GM21737 (cell line): ENCODE measurements around the gene DARS1.
A peak's percentile ranks its signal among the peaks of the same experiment; 100 is the strongest.
"Not testable (repeated sequence)": the region's sequence is repeated elsewhere in the genome, so short reads cannot be mapped to it uniquely, and the experiment has no call there.

Experiments used
- ATAC-seq: cut with Tn5 transposase; IDR thresholded peaks from one replicate; pipeline ENCODE4 v1.9.1; 2021; ENCODE audit warnings: mild to moderate bottlenecking, moderate library complexity; ENCODE audit not compliant: unreplicated experiment

Gene DARS1

DNA sequence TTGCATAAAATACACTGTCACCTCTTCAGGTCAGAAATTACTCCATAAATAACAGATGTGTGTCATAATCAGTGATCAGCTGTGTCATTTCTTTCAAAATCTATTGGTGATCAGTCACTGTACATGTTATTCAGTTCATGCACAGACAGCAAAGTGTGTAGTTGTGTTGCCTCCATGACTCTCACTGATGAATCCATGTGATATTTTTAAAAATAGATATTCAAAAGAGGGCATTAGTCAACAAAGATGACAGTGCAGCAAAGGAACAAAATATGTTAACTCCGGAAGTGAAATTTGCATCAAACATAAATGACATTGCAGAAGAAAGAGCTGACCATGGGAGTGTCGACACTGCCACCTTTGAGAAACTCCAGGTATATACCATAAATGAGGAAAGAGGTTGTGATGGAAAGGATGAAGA lies 92.0 kb downstream of the DARS1 start:
- no peak for ATAC-seq

DNA sequence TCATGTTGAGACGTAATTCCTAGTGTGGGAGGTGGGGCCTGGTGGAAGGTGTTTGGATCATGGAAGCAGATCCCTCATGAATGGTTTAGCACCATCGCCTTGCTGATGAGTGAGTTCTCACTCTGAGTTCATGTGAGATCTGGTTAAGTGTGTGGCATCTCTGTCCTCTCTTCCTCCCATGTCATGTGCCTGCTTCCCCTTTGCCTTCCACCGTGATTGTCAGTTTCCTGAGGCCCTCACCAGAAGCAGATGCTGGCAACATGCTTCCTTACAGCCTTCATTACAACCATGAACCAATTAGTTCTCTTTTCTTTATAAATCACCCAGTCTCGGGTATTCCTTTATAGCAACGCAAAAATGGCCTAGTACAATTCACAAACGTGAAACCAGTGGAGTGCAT lies 94.6 kb downstream of the DARS1 start:
- ATAC-seq: no peak

DNA sequence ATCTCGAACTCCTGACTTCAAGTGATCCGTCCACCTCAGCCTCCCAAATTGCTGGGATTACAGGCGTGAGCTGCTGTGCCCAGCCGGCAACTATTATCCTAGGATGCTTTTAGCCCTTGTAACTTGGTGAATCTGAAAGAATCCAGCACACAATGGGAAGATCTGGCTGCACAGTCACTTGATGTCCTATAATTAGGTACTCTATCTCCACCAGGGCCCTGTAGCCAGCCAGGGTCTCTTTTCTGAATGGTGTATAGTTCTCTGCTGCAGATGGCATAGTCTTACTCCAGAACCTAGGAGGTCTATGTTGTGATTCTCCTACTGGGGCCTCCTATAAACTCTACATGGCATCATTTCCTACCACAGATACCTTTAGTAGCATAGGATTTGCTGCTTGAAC lies 95.3 kb downstream of the DARS1 start:
- ATAC-seq: no peak

DNA sequence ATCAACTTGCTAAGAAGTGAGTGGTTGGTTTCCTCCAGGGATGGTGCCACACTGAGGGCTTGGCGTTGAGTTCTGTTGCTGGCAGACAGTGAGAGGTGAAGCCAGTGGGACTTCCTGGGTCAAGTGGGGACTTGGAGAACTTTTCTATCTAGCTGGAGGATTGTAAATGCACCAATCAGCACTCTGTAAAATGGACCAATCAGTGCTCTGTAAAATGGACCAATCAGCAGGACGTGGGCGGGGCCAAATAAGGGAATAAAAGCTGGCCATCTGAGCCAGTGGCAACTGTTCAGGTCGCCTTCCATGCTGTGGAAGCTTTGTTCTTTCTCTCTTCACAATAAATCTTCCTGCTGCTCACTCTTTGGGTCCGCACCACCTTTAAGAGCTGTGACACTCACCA lies 96.8 kb downstream of the DARS1 start:
- ATAC-seq: not testable (repeated sequence)

DNA sequence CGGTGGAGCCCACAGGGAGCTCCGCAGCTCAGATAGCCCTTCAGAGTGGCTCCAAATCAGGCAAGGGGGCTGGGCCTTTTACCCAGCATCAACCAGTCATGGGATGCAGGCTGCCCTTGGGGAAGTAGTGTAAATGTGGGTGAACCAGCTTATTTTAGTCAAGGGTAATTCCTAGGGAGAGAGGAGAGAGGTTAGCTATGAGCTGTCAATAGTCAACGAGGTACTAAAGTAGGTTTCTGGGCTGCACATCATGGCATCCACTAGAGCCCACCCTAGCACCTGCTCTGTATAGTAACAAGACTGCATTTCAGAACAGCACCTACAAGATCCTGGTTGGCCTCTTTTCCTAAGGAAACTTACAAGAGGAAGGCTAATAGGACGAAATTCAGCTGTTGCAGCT lies 99.7 kb downstream of the DARS1 start:
- no peak for ATAC-seq

DNA sequence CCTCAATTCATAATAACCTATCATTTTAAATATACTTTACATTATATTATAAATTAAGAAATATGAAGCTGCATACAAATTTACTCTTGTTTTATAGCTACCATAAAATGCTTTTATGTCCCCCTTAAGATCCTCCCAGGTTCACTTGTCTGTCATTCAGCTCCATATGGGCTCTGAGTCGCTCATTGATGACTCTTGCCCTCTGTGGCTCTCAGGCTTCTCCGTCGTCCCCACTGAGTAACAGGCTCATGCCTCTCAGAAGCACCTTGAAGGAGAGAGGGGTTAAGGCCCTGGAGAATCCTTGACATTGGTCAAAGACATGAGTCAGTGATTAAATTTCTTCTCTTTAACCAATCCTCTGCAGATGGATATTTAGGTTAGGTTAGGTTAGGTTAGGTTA lies 103.0 kb downstream of the DARS1 start:
- ATAC-seq: no peak

DNA sequence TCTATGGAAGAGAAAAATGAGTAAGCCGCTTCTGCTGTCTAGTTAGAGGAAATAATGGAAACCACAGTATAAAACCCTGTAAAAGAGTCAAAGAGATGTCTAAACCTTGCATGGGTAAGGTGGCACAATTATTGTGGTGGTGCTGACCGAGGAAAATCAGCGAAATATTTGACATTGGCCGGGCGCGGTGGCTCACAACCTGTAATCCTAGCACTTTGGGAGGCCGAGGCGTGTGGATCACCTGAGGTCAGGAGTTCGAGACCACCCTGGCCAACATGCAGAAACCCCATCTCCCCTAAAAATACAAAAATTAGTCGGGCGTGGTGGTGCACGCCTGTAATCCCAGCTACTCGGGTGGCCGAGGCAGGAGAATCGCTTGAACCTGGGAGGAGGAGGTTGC lies 108.7 kb downstream of the DARS1 start:
- not testable (repeated sequence) for ATAC-seq

DNA sequence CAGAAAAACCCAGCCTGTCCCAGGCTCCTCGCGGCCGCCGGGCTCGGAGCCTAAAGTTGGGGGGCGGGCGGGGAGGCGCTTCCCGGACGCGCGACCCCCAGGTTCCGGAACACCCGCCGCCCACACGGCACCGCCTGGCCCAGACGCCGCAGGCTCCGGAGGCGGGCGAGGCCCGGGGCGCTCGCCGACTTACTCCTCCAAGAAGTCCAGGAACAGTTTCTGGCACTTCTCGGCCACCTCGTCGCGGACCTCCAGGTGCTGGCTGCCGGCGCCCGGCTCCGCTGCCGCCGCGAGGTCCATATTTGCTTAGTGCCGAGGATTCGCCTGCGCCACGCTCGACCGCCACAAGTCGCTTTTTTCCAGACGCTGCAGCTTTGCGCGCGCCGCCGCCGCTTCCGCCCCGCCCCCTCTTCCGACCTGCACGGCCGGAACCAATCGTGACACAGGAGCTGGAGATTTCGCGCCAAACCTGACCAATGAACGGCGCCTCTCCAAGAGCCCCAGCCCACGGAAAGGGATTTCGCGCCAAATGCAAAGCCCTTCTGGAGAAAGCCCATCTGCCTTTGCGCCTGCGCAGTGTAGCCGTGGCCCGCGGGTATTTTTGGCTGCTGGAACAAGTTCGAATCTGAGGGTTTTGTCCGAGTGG lies 109.2 kb downstream of the DARS1 start, which contains the start of gene MCM6:
Gene MCM6, minus strand, starts transcription at position 378 of the 646 bp plus-strand sequence. Its CDS starts 78 bp downstream, at position 300.
- ATAC-seq: peak; percentile 92

DNA sequence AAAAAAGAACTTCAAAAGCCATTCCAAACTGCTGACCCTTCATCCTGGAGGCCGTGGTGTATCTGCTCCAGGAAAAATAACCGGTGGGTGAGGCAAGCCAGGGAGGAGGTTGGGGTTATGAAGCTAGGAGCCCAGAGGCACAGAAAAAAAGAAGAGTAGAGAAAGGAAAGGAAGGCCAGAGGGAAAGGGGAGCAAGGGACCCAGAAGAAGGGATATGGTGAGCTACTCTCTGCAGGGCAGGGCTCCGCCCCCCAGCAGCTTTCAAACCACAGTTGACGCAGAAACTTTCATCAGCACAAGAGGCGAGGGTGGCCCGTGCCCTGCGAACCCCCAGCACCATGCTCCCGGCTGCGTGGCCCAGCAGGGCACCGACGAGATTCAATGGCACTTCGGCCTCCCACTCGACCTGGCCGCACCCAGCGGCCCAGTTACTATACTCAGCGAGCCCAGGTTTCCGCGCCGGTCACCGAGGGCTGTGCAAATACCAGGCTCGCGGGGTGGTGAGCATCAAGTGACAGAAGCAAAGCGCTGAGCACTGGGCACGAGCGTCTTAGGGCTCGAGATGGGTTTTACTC lies 109.8 kb downstream of the DARS1 start:
- peak; percentile 49 for ATAC-seq

DNA sequence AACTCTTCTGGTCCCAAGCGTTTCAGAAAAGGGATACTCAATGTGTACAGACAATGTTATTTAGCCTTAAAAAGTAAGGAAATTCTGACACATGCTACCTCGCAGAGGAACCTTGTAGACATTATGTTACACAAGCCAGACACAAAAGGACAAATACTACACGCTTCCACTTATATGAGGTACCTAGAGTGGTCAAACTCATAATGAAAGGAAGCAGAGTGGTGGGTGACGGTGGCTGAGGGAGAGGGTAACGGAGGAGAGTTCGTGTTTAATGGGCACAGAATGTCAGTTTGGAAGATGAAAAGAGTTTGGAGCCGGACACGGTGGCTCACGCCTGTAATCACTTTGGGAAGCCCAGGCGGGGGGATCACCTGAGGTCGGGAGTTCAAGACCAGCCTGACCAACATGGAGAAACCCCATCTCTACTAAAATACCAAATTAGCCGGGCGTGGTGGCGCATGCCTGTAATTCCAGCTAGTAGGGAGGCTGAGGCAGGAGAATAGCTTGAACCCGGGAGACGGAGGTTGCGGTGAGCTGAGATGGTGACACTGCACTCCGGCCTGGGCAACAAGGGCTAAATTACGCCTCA lies 110.6 kb downstream of the DARS1 start:
- no peak for ATAC-seq

DNA sequence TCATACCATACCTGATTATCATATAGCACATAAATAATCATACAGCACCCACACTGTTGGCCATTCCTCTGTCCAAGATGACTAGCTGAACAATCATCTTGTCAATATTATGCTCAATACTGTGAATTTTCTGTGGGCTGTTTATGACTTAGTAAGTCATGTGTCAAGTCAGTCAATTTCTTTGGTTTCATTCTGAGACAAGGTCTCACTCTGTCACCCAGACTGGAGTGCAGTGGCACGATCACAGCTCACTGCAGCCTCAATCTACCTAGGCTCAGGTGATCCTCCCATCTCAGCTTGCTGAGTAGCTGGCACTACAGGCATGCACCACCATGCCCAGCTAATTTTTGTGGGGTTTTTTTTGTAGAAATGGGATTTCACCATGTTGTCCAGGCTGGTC lies 114.9 kb downstream of the DARS1 start:
- no peak for ATAC-seq

DNA sequence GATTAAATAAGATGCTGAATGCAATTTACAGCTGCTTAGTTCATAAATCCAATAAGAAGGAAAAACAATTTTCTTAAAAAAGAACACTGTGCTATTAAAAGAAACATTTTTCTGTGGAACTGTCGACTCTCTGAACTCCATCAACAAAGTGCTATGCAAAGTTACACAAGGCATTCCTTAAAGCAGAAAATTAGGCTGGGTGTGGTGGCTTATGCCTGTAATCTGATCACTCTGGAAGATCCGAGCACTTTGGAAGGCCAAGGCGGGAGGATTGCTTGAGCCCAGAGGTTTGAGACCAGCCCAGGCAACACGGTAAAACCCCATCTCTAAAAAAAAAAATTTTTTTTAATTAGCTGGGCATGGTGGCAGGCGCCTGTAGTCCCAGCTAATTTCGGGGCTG lies 122.2 kb downstream of the DARS1 start:
- no peak for ATAC-seq

DNA sequence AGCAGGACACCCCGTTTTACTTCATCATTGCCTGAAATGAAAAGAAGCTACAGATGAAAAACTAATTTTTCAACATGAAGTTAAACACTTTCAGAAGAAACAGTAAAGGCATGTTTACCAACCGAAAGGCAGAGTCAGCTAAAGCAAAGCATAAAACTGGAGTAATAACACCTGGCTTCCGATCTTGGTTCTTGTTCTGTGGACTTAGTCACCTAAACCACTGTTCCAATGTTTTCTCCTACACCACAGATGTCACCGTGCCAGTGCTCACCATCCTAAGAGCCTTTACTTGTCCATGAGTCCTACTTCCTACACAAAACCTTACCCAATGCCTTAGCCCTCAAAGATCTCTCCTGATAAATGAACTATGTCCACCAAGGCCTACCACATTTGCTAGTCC lies 122.7 kb downstream of the DARS1 start:
- no peak for ATAC-seq
